ENCODE data around the gene TDRD3. TPM values are rescaled to one million over a fixed set of nuclear protein-coding genes. Genes with fewer than 3 reads are reported as not detected.

The TDRD3 gene
- total RNA-seq (2022; extraction: Qiagen RNA extraction), result 4.9 to 5.3 TPM (median 5.0 TPM) in 5 replicates

GRCh38 chr13:60396783-60397703 is at the start of gene TDRD3:
TDRD3 (plus strand) TSS chr13:60397220; CDS start chr13:60397365, 145 bp downstream.

Other genes starting within 250 kb of the TDRD3 start
- 6.2 to 8.8 TPM (median 7.6 TPM) in 5 replicates for gene DIAPH3, start 233.3 kb upstream of the TDRD3 start, total RNA-seq (2022; extraction: Qiagen RNA extraction)